Measurements from ENCODE around the gene HAUS8. TPM values are rescaled to one million over a fixed set of nuclear protein-coding genes. Genes with fewer than 3 reads are reported as not detected.
A peak's percentile ranks its signal among the peaks of the same experiment; 100 is the strongest.

HAUS8 gene
- total and polyA plus RNA-seq, 2 experiments from 2014 or later: 2.8 to 5.5 TPM

DNA sequence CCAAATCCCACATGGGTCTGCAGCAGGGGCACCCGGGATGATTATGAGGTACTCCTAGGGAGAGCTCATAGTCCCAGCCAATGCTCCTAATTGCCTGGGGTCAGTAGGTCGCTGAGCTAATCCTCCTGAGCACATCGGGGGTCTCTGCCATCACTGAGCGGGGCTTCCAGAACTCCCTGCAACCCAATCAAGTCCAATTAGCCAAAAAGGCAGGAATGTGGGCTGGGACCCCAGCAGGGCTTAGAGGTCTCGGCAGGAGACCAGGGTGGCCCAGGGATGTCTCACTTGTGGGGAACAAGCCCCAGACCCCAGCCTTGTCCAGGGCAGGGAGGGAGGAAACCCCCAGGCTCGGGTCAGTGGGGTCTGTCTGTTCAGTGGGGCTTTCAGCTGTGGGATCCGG, 31.5 kb downstream of the HAUS8 start:
- no peak overlapping the region for H2AFZ ChIP-seq
- no peak for DNase-seq (ENCODE audit: low spot score)
- no peaks in the 10 kb centered on the region for H3K79me2 ChIP-seq
- H4K20me1 ChIP-seq (ENCODE audit: insufficient read depth, poor library complexity, severe bottlenecking): no peaks in the 10 kb centered on the region
- H3K4me1 ChIP-seq (ENCODE audit: insufficient read depth): no peaks in the 10 kb centered on the region
- H3K9me3 ChIP-seq (ENCODE audit: low read depth): no peaks in the 10 kb centered on the region
- no peak overlapping the region for H3K4me3 ChIP-seq
- H3K27me3 ChIP-seq: no peaks in the 10 kb centered on the region
- H3K27ac ChIP-seq: no peak overlapping the region
- no peak overlapping the region for H3K4me2 ChIP-seq
- no peaks in the 10 kb centered on the region for H3K36me3 ChIP-seq (replicated peaks; ENCODE audit: insufficient read depth, low read depth)
- TF ChIP-seq EZH2phosphoT487 (IDR thresholded peaks at IDR 0.05; ENCODE audit: low read depth, severe bottlenecking, unreplicated experiment) (no peak), EZH2 (IDR thresholded peaks at IDR 0.05; ENCODE audit: borderline replicate concordance) (no peak)
- TF ChIP-seq, protein P1, sequence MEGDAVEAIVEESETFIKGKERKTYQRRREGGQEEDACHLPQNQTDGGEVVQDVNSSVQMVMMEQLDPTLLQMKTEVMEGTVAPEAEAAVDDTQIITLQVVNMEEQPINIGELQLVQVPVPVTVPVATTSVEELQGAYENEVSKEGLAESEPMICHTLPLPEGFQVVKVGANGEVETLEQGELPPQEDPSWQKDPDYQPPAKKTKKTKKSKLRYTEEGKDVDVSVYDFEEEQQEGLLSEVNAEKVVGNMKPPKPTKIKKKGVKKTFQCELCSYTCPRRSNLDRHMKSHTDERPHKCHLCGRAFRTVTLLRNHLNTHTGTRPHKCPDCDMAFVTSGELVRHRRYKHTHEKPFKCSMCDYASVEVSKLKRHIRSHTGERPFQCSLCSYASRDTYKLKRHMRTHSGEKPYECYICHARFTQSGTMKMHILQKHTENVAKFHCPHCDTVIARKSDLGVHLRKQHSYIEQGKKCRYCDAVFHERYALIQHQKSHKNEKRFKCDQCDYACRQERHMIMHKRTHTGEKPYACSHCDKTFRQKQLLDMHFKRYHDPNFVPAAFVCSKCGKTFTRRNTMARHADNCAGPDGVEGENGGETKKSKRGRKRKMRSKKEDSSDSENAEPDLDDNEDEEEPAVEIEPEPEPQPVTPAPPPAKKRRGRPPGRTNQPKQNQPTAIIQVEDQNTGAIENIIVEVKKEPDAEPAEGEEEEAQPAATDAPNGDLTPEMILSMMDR (IDR thresholded peaks at IDR 0.05; ENCODE audit: poor library complexity): no peak
- no peaks in the 10 kb centered on the region for H3K9me2 ChIP-seq (replicated peaks; ENCODE audit: insufficient read depth)
- 78% methylated on average over 7 of the region's 7 CpGs for WGBS (ENCODE audit: low lambda C conversion rate, missing lambda C conversion rate)

DNA sequence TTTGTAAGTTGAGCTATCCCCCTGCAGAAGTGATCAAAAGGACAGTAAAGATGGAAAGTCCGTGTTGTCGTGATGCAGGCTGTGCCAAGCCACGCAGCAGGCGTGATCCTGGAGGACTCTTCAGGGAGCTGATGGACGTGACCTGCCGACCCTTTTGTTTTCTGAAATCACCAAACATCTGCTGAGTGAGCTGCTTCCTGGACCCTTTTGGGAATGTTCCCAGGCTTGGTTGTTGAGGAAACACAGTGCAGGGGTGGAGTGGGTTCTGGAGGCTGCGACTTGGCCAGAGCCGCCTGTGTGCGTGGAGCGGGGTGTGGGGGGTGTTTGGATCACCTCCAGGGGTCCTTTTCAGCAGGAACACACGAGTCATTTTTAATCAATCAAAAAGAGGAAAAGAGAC, 33.3 kb downstream of the HAUS8 start:
- Histone ChIP-seq H3K4me3 (no peak overlapping the region), H3K9me3 (ENCODE audit: low read depth) (no peaks in the 10 kb centered on the region), H3K4me1 (ENCODE audit: insufficient read depth) (no peaks in the 10 kb centered on the region), H2AFZ (no peak overlapping the region), H3K9me2 (replicated peaks; ENCODE audit: insufficient read depth) (no peaks in the 10 kb centered on the region), H3K27ac (peak overlapping the region; percentile 40), H3K79me2 (no peaks in the 10 kb centered on the region), H4K20me1 (ENCODE audit: insufficient read depth, poor library complexity, severe bottlenecking) (no peaks in the 10 kb centered on the region), H3K4me2 (no peak overlapping the region), H3K27me3 (no peaks in the 10 kb centered on the region), H3K36me3 (replicated peaks; ENCODE audit: insufficient read depth, low read depth) (no peaks in the 10 kb centered on the region)
- TF ChIP-seq, protein P1 (IDR thresholded peaks at IDR 0.05; ENCODE audit: poor library complexity): no peak
- TF ChIP-seq EZH2phosphoT487 (IDR thresholded peaks at IDR 0.05; ENCODE audit: low read depth, severe bottlenecking, unreplicated experiment) (no peak), EZH2 (IDR thresholded peaks at IDR 0.05; ENCODE audit: borderline replicate concordance) (no peak)
- 49% methylated on average over 11 of the region's 11 CpGs for WGBS (ENCODE audit: low lambda C conversion rate, missing lambda C conversion rate)
- DNase-seq (ENCODE audit: low spot score): no peak

DNA sequence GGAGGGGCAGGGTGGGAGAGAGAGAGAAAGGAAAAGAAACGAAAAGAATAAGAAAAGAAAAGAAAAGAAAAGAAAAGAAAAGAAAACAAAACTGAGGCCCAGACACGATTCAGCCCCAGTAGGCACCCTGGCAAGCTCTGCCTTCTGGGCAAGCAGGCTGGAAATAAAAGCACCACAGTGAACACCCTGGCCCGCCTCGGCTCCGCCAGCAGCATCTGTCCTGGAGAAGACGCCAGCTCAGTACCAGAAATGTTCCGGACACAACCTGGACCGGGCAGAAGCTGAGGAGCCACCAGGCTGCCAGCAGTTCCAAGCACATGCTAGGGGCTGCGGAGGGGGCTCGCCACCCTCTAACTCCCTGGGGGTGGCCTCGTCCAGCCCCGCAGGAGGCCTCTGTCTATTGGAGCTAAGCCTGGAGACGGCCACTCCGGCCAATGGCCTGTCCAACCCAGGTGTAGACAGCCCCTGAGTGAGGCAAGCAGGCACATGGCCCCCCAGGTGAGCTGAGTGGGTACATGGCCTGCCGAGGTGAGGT, 37.2 kb downstream of the HAUS8 start:
- 87% methylated on average over 14 of the region's 15 CpGs for WGBS (ENCODE audit: low lambda C conversion rate, missing lambda C conversion rate)
- Histone ChIP-seq H3K4me2 (no peak overlapping the region), H3K9me3 (ENCODE audit: low read depth) (no peaks in the 10 kb centered on the region), H2AFZ (no peak overlapping the region), H3K4me1 (ENCODE audit: insufficient read depth) (no peaks in the 10 kb centered on the region), H4K20me1 (ENCODE audit: insufficient read depth, poor library complexity, severe bottlenecking) (no peaks in the 10 kb centered on the region), H3K36me3 (replicated peaks; ENCODE audit: insufficient read depth, low read depth) (no peaks in the 10 kb centered on the region), H3K9me2 (replicated peaks; ENCODE audit: insufficient read depth) (no peaks in the 10 kb centered on the region), H3K79me2 (no peaks in the 10 kb centered on the region), H3K27me3 (no peaks in the 10 kb centered on the region), H3K4me3 (no peak overlapping the region), H3K27ac (no peak overlapping the region)
- no peak for DNase-seq (ENCODE audit: low spot score)
- TF ChIP-seq, protein P1 (IDR thresholded peaks at IDR 0.05; ENCODE audit: poor library complexity): no peak
- TF ChIP-seq EZH2 (IDR thresholded peaks at IDR 0.05; ENCODE audit: borderline replicate concordance): no peak
- no peak for TF ChIP-seq EZH2phosphoT487 (IDR thresholded peaks at IDR 0.05; ENCODE audit: low read depth, severe bottlenecking, unreplicated experiment)

Measured in hepatocyte (in vitro differentiated cells).